Activated CD4-positive, alpha-beta T cell treated with anti-CD3 and anti-CD28 coated beads, Interleukin-2, Interleukin-6, amounts not matched to agents 100 ng/mL and 50 ng/mL, durations not matched to agents 16 hours and 8 hours (primary cell): ENCODE measurements around the gene ARHGEF2.

Source experiments
- DNase-seq: peaks from one replicate; pipeline ENCODE4 v3.0.0-alpha.2; 2020

ARHGEF2 gene

DNA sequence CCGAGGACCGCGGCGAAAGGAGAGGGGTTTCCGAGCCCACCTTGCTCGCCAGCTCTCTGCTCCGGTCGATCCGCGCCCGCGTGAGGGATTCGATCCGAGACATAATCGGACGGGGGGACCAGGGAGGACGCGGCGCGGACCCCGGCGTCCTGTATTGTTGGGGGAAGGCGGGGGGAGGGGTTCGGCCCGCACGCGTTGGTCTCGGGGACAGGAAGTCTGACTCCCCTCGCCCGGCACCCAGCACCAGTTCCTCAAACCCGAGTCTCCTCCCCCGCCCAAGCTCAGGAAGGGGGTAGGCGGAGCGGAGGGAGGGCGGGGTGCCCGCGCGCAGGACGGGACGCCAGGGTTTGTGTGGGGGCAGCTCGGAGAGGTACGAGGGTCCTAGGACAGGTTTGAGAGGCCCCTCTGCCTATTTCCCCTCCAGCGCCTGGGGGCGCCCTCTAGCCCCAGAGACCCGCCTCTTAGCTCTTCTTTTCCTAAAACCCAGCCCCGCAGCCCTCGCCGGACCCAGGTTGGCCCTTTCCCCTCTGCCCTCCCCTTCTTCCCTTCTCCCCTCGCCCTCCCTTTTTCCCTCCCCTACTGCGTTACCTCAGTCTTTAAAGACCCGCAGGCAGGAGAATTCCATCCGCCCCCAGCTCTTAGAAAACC lies at the start of gene ARHGEF2:
Gene ARHGEF2, minus strand, starts transcription at position 223 of the 648 bp plus-strand sequence. Its CDS starts 120 bp downstream, at position 103.
- DNase-seq: peak; percentile 90

GRCh38 chr1:156026588-156026987 lies 48.2 kb upstream of the ARHGEF2 start:
- peak; percentile 16 for DNase-seq

GRCh38 chr1:156025876-156026275 lies 47.5 kb upstream of the ARHGEF2 start:
- peak; percentile 35 for DNase-seq

GRCh38 chr1:156024801-156025200 lies 46.5 kb upstream of the ARHGEF2 start:
- DNase-seq: no peak

DNA sequence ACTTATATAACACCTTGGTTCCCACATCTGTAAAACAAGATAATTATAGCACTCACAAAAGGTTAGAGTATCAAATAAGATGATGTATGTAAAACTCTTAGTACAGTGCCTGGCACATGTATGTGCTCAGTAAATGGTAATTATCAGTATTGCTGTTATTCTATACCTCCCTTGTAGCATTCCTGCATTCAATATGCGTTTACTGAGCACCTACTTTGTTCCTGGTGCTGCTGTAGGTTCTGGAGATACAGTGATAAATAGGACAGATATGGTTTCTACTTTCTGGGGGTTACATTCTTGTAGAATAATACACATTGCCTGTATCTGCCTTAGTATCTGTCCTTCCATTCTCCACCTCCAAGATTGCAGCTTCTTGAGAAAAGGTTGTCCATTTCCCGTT lies 43.6 kb upstream of the ARHGEF2 start:
- no peak for DNase-seq

DNA sequence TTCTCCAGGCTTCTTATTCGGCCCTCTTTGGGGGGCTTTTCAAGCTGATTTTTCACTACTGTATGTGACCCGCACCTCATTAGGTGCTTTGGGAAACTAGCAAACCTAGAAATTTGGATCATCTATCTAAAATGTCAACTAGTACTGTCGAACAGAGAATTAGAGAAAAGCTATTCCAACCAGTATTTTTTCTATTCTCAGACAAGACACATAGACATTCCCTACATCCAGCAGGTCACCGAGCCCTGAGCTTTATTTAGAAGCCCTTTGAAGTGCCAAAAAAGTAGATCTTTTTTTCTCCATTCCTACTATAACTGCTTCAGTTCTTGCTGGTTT lies 42.7 kb upstream of the ARHGEF2 start:
- no peak for DNase-seq

- DNase-seq: peak; percentile 94
Observed at GRCh38 chr1:156020293-156021092, 42.1 kb upstream of the ARHGEF2 start, which contains the start of gene SSR2. SSR2 (minus strand) TSS chr1:156020951; CDS start chr1:156020167, 784 bp downstream.

GRCh38 chr1:156019946-156020292 lies 41.6 kb upstream of the ARHGEF2 start:
- no peak for DNase-seq

GRCh38 chr1:156014829-156015228 lies 36.5 kb upstream of the ARHGEF2 start:
- no peak for DNase-seq

DNA sequence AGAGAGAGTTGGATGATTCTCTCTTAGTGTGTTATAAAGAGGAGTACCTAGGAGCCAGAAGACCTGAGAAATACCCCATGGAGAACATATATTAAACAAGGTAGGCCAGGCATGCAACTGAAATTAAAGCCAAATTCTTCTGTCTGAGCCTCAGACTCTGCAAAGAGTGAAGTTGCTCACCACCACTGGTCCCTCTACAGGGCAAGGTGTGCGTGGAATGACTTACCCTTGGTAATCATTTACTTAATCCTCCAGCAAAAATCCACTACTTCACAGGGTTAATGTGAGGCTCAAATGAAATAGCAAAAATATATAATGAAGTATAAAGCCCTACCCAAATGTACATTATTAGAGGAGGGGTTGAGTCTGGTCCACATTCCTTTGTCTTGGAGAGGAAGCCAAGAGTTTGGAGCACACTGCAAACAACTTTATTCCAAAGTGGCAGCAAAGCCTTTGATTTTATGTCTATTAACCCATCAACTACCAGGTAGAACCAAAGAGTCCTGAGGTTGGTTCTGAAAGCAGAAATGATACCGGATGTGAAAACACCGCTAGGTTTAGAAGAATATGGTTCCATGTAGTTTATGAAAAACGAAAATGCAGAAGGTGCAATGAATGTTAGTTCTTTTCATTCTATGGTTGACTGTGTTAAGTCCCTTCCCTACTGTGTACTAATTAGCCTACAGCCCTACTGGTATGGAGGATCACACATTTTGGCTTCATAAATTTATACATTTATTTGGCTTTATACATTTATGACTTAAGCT lies 33.9 kb upstream of the ARHGEF2 start:
- no peak for DNase-seq

DNA sequence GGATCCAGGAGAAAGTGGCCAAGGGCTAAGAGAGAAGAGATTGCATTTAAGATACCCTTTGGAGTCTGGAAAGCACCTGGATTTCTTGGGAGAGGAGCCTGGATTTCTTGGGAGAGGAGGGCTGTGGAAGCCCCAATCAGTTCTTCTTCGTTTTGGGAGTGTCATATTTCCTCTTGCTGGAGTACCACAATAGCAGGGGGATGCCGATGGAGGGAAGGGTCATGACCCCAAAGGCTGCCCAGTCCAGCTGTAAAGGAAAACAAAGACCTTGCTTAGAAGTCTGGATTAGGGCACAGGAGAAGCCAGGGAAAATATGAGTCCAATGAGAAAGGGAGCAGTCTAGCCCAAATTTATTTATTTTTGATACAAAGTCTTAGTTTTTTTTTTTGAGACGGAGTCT lies 31.1 kb upstream of the ARHGEF2 start:
- no peak for DNase-seq

GRCh38 chr1:156006666-156007376 lies 28.5 kb upstream of the ARHGEF2 start:
- no peak for DNase-seq

DNA sequence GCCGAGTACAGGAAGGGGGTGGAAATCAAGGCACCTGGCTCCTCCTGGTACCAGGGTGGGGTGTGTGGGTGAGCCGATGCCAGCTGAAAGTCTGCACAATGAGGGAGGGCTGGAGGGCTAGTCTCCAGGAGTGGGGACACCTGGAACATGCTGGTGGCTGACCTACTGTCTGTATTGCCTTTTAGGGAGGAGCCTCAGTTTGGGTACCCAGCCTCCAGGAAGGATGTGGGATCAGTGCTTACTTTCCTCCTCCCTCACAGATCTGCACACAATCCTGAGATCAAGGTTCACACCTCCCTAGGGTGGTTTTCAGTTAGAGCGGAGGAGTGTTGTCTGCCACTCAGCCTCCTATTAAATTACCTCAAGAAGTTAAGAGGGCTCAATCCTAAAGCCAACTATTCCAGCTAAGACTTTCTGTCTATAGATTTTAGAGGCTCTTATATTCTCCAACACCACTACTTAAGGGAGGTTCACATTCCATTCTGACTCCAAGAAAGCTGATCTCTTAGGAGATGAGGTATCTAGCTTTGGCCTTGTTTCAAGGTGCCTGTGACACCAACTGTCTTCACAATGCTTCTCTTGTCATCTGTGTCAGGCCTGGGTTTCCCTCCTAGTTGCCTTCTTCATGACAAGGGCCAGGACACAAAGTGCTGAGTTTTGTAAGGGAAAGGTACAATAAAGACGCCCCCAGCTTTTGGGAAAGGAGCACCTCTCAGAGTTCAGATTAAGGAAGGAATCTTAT lies 26.7 kb upstream of the ARHGEF2 start:
- peak; percentile 69 for DNase-seq

- DNase-seq: no peak
Observed at GRCh38 chr1:156003923-156004188, 25.5 kb upstream of the ARHGEF2 start.

DNA sequence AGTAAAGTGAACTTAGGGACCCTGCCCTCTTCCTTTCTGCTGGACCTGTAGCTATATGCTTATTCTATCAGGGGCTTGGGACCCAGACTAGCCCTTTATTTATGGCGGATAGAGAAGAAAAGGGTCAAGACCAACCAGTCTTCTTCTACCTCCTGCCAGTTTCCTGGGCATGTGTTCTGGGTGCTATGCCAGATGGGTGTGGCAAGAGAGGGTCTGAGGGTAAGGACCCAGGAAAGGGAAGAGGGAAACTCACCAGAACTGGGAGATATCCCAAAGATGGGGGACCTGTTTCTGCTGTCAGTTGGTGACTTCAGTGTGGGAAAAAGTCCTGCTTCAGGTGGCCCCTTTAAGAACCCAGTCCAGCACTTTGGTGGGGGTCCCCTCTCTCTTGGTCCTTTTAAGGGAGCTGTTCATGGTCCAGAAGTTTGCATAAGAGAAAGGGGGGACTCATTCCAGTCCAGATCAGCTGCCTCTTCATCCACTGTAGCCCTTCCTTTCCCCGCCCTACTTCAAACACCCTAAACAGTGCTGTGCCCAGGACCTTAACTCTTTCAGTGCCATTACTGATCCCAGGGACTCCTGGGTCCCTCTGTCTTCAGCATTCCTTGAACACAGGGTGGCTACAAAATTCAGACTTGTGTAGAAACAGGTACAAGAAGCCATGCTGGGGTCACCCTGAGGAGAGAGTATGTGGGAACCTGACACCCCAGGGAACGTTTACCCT lies 24.0 kb upstream of the ARHGEF2 start:
- no peak for DNase-seq

- no peak for DNase-seq
Observed at GRCh38 chr1:156001662-156002171, 23.4 kb upstream of the ARHGEF2 start.

DNA sequence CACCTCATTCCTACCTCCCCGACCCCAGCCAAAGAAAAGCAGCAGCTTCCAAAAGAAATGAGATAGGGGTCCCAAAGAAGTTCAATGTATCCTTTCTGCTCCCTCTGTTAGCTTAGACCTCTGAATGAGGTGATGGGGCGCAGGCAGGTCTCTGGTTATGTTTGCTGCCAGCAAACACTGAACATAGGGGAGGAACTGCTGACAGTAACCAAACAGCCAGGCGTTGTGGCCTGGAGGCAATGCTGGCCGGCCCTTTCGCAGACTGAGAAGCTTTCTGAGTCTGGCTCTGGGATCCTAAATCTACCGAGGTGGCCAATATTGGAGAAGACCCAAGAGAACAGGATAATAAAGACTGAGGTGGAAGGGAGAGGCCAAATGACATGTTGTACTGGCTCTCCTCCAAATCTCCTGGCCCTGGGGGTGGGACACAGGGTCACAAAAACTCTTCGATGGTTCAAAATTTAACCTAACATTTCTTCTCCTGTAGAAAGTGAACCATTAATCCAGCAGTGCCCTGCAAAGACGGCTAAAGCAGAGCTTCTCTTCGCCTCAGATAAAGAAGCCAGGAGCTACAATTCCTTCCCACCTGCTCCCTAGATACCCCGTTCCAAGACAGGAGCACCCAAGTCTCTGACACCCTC lies 22.8 kb upstream of the ARHGEF2 start:
- DNase-seq: no peak

DNA sequence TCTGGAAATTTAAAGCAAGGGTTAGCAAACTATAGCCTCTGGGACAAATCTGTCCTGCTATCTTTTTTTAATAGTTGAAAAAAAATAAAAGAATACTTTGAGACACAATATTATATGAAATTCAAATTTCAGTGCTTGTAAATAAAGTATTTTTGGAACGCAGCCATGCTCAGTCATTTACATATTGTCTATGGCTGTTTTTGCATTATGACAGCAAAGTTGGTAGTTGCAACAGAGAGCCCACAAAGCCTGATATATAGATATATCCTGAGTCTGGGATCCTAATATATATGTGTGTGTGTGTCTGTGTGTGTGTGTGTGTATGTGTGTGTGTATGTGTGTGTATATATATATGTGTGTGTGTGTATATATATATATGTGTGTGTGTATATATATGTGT lies 21.6 kb upstream of the ARHGEF2 start:
- DNase-seq: no peak

DNA sequence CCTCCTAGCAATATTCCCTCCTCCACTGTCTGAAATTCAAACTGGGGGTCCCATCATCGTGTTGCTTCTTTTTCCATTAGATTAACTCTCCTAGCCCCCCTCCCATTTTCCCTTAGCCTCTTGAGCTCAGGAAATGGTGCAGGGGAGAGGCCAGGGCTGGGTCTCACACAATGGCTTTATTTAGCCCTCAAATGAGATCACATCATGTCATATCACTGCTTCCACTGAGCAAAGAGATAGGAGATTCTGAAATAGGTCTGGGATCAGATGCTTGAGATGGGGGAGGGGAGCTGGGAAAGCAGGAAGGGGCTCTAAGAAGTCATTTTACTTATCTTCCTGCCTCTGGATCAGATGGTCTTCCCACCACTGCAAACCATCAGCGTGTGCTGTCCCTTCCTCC lies 17.8 kb upstream of the ARHGEF2 start:
- DNase-seq: no peak

DNA sequence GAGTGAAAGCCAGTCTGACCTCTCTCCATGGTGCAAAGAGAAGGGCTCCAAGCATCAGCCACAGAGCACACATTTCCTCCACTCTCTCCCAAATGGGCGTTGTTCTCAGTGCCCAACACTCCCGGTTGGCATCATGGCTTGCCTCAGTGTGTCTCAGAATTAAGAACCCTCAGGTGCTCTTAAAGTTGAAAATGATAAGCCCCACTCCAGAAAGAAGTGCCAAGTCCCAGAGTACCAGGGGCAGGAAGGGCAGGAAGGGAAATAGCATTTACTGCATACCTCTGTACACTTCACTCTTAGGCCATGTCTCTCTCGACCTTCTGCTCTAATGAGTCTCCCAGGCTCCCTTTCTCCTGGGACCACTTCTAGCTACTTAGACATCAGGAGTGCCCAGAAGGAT lies 15.2 kb upstream of the ARHGEF2 start:
- no peak for DNase-seq
